ENCODE results near the gene OVCA2.

OVCA2 gene

GRCh38 chr17:2086306-2086705, 44.5 kb downstream of the OVCA2 start:
- DNase-seq (ENCODE audit: low read depth), result no peak
- no peak overlapping the region for H3K4me3 ChIP-seq (ENCODE audit: control insufficient read depth, low read depth, low read length)
- TF ChIP-seq, protein P1, sequence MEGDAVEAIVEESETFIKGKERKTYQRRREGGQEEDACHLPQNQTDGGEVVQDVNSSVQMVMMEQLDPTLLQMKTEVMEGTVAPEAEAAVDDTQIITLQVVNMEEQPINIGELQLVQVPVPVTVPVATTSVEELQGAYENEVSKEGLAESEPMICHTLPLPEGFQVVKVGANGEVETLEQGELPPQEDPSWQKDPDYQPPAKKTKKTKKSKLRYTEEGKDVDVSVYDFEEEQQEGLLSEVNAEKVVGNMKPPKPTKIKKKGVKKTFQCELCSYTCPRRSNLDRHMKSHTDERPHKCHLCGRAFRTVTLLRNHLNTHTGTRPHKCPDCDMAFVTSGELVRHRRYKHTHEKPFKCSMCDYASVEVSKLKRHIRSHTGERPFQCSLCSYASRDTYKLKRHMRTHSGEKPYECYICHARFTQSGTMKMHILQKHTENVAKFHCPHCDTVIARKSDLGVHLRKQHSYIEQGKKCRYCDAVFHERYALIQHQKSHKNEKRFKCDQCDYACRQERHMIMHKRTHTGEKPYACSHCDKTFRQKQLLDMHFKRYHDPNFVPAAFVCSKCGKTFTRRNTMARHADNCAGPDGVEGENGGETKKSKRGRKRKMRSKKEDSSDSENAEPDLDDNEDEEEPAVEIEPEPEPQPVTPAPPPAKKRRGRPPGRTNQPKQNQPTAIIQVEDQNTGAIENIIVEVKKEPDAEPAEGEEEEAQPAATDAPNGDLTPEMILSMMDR (conservative IDR thresholded peaks at IDR 0.05; ENCODE audit: control insufficient read depth, insufficient read depth, low read depth, low read length), result no peak

DNA sequence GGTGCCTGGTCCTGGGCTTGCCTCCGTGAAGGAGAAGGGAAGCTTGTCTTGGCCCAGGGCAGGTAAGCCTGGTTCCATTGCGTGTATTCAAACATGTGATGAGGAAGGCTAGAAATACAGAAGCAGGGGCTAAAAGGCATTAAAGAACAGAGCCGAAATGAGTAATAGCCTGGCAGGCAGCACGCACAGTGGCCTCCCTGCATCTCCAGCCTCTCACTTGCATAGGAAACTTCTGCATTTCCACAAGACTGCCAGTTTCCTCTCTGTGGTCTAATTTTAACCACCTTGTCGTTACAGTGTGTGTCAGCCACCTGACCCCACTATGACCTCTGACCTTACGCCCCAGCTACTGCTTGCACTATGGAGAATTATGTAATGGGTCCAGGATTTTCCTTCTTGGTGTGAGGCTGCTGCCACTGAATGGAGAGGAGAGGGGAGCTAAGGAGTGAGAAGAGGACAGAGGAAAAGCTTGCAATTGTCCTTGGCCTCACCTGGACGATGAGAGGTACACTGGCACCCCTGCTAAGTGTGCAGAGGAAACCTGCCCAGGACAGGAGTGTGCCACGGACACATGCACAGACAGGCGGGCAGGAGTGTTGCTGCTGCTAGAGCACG, 45.9 kb downstream of the OVCA2 start:
- TF ChIP-seq, protein P1 (conservative IDR thresholded peaks at IDR 0.05; ENCODE audit: control insufficient read depth, insufficient read depth, low read depth, low read length), result no peak
- peak; percentile 64 for DNase-seq (ENCODE audit: low read depth)
- no peak overlapping the region for H3K4me3 ChIP-seq (ENCODE audit: control insufficient read depth, low read depth, low read length)

DNA sequence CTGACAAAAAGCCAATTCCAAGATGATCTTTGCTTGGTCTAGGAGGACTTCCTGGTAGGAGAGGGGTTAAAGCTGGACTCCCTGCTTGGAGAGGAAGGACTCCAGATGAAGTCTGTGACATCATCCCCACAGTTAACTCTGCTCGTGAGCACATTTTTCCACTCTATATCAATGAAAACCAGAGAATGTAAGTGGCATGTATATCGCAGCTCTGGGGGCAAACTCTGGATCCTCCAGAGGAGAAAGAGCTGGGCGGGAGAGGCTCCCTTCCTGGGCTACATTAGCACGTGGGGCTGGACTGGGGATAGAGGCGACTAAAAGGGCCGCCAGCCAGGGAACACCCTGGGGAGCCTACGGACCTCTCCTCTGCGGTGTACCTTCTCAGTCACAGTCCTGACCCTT, 47.2 kb downstream of the OVCA2 start:
- TF ChIP-seq, protein P1 (conservative IDR thresholded peaks at IDR 0.05; ENCODE audit: control insufficient read depth, insufficient read depth, low read depth, low read length), result no peak
- H3K4me3 ChIP-seq (ENCODE audit: control insufficient read depth, low read depth, low read length), result peak overlapping the region; percentile 25
- DNase-seq (ENCODE audit: low read depth), result peak; percentile 68

GRCh38 chr17:2090210-2090641, 48.4 kb downstream of the OVCA2 start:
- DNase-seq (ENCODE audit: low read depth), result no peak
- H3K4me3 ChIP-seq (ENCODE audit: control insufficient read depth, low read depth, low read length), result no peak overlapping the region

GRCh38 chr17:2090804-2091534, 49.1 kb downstream of the OVCA2 start:
- TF ChIP-seq, protein P1 (conservative IDR thresholded peaks at IDR 0.05; ENCODE audit: control insufficient read depth, insufficient read depth, low read depth, low read length), result peak; percentile 54
- peak; percentile 97 for DNase-seq (ENCODE audit: low read depth)
- no peak overlapping the region for H3K4me3 ChIP-seq (ENCODE audit: control insufficient read depth, low read depth, low read length)

More at GRCh38 chr17:2090210-2090641, 48.4 kb downstream of the OVCA2 start:
- TF ChIP-seq, protein P1 (conservative IDR thresholded peaks at IDR 0.05; ENCODE audit: control insufficient read depth, insufficient read depth, low read depth, low read length), result no peak

DNA sequence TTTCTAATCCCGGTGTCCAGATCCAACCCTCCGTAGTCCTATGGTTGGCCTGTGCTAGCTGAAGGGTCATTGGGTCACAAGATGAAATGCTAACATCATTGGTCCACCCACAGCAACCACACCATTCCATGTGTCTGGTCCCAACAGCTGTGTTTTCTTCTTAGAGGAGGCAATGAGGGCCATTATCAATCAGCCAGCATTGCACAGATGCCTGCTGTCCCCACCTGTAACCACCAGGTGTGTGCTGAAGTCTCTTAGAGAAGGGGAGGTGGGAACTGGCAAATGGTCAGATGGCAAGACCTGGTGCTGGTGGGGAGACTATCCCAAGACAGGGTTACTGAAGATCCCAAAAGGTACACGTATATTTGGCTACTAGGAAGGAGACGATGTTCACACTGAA, 50.4 kb downstream of the OVCA2 start:
- no peak overlapping the region for H3K4me3 ChIP-seq (ENCODE audit: control insufficient read depth, low read depth, low read length)
- DNase-seq (ENCODE audit: low read depth), result no peak
- TF ChIP-seq, protein P1 (conservative IDR thresholded peaks at IDR 0.05; ENCODE audit: control insufficient read depth, insufficient read depth, low read depth, low read length), result no peak
